ENCODE data around the gene TM4SF18.
A peak's percentile ranks its signal among the peaks of the same experiment; 100 is the strongest.

Gene TM4SF18

DNA sequence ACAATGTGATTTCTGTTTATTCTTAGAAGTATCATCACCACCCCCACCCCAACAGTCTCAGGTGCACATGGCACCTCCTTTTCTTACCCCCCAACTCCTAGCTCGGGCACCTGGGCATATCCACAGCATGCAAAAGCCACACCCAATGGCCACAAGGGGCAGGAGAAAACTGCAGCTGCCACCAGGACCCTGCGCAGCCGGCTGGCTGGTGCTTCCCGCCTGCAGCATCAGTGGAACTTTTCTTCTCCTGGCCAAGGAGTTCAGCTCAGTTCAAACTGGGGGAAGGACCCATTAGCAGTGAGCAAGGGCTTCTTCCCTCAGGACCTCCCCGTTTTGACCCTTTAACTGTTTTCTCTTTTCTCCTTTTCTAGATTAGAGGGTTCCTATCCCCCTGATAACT is 44.8 kb downstream of the TM4SF18 start:
- no peak for DNase-seq

DNA sequence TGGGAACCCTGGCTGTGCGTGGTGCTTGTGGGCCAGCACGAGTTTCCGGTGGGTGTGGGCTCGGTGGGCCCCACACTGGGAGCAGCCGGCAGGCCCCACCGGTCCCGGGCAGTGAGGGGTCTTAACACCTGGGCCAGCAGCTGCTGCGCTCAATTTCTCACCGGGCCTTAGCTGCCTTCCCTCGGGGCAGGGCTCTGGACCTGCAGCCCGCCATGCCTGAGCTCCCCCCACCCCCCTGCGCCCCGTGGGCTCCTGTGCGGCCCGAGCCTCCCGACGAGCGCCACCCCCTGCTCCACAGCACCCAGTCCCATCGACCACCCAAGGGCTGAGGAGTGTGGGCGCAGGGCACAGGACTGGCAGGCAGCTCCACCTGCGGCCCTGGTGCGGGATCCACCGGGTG is 49.4 kb downstream of the TM4SF18 start:
- no peak for DNase-seq

DNA sequence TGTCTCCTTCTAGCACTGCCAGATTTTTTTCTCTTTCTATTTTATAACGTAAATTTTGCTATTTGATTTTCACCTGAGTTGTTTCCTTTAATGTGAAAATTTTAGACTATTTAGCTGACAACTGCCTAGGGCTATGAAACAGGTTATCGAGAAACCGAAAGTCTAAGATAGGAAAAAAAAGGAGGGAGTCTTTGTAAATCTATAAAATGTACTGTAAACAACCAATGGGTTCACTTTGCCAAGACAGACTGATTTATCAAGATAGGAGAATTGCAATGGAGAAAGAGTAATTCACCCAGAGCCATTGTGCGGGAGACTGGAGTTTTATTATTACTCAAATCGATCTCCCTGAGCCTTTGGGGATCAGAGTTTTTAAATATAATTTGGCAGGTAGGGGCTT is 50.0 kb downstream of the TM4SF18 start:
- DNase-seq: no peak

DNA sequence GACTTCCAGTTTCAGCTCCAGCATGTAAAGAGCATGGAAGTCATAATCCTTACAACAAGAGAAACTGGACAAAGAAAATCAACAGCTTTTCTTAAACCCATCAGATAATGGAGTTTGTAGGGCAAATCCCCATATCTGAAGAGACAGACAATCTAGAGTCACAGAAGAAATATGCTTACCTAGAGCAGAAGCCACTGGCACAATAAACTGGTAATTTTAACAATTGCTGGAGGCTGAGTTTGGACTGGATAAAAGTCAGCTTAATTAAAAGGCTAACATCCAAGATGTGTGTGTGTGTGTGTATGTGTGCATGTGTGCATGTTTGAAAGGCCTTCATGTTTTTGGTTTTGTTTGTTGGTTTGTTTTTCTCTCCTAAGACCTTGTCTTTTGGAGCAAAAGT is 50.6 kb downstream of the TM4SF18 start:
- no peak for DNase-seq

DNA sequence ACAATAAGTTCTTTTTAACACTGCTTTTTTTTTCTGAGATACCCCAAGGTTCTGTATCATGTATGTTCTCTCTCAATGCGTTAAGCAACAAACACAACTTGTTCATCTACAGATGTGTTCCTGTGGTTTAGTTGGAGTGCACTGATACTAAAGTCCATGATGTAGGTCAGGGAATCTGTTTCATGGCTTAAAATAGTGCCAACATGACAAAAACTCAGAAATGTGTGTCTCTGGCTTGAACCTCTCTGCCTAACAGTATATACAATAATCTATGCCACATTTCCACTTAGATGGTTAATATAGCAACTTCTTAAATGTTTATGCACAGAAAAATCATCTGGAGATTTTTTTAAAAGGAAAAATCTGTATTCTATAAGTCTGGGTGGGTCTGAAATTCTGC is 51.1 kb downstream of the TM4SF18 start:
- no peak for DNase-seq

DNA sequence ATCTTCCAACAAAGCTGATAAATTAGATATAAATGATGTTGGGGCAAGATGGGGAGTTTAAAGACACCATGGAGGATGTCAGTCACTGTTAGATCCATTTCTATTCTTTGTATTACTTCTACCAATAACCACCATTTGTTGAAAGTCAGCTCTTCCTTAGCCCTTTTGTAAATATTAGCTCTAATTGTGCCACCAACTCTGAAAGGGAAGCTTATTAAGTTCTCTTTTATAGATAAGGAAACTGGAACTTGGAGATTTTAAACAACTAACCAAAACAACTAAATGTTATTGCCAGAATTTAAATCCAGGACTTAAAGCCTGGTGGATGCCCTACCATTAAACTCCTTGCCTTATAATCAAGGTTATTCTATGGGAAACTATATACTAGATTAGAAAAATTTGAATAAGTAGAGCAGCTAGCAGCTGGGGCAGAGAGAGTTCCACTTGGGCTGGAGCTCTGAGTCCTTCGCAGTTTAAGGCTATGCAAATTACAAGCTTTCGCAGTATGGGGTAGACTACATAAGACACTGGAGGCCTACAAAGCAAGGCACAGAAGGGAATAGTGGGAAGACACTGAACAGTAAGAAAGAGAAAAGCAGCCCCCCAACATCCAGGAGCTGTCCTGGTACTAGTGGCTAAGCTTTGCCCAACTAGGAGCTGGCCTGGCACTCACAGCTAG is 52.6 kb downstream of the TM4SF18 start:
- no peak for DNase-seq

DNA sequence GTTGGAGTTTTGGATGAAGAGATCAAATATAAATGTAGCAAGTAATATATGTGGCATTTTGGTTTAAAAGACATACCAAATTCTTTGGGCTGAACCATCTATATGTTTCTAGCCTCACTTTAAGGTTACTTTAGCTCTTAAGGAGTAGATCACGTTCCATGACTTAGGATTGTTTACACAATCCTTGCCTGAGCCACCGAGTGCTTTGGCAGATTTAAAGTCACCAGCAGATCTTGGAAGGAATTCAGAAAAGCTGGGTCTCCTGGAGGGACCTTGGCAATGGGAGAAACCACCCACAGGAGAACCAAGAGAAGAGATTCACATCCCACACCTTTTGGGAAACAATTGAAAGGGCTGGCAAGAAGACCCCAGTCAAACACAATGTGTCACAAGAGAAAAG is 54.5 kb downstream of the TM4SF18 start:
- DNase-seq: no peak

DNA sequence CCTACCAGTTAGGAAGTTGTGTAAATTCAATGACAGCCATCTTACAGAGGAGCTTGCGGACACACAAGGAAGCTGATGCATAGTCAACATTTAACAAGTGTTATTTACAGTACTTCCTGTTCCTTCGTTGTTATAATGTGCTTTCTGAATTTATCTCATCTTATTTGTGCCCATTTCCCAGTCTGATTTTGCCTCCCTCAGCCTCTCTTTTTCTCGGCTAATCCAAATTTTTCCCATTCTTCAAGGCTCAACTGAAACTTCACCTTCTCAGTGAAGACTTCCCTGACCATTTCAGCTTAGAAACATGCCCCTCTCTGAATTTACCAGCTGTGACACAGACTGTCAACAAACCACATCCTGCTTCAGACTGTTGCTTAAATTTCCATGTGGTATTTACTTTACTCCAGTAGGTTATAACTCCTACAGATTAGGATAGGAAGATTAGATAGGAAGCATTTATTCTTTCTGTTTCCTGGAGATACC is 56.1 kb downstream of the TM4SF18 start:
- no peak for DNase-seq

DNA sequence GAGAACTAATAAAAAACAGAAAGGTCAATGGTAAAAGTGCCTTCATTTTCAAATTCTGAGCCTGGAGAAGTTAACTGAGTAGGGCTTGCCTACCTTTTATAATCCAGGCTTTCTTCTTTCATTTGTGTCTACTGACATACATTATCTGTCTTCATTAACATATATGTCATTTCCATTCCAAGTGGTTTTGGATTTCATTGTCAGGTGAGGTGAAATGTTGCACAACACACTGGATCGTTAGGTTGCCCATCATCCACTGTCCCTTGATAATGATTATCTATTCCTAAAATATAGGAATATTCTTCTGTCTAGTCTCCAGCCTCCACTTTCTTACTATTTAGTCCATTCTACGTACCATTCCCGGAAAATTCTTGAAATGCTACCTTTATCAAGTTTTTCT is 56.8 kb downstream of the TM4SF18 start:
- no peak for DNase-seq

DNA sequence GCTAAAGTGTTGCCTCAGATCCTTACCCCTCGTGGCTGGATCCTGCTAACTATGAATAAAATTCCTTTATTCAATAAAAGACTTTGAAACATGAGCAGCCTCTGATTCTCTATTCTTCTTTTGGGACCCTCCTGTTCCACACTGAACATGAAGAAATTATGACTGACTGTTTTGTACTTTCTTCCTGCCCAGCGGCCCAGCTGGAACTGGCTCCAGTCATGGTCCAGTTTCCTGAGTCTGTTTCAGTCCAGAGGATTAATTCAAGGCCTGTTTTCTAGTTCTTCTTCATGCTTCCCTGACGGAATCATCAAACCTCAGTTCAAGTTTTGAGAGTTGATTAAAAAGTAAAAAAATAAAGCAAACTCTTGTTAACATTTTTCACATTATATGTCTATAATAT is 59.2 kb downstream of the TM4SF18 start:
- DNase-seq: no peak

DNA sequence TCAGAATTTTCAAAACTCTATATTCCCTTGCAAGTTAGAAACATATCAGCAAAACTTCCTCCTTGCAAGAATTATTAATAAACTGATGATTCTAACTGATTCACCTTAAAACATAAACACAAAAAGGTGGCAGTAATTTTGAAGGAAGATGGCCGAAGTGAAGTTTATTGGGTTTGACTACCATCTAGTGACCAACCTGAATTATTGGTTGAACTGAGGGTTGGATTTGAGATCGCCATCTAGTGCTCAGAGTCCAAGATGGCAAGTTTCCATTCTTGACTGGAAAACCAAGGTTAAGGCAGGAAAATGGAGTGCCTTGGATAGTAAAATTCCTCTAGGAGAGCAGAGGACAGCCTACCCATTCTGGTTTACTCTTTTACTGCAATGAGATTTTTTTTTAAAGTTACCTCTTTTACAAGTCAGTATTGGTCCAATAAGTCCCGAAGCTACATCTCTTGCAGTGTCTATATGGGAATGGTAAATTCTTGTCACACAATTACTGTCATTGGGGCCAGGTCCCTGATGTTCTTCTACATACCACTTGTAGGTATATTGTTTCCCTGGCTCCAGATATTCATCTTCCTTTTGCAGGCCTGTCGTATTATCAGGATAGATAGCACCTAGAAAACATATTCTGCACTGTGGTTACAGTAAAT is 60.2 kb downstream of the TM4SF18 start:
- DNase-seq: peak in 21 of 58 donors; percentile 2 to 75 (median 14)

DNA sequence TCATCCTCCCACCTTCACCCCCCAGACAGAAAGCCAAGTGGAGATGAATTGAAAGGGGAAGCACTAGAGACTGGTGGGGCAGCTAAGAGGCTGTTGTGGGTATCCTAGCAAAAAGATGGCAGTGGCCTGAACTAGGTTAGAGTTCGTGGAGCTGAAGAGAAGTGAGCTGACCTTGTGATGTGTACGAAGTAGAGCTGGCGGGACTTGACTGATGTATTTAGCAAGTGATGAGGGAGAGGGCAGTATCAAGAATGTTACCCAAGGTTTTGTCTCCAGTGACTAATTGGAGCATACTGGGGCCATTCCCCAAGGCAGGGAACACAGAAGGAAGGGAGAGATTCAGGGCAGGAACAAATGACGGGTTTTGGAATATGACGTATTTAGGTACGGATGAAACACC is 61.8 kb downstream of the TM4SF18 start:
- no peak for DNase-seq

DNA sequence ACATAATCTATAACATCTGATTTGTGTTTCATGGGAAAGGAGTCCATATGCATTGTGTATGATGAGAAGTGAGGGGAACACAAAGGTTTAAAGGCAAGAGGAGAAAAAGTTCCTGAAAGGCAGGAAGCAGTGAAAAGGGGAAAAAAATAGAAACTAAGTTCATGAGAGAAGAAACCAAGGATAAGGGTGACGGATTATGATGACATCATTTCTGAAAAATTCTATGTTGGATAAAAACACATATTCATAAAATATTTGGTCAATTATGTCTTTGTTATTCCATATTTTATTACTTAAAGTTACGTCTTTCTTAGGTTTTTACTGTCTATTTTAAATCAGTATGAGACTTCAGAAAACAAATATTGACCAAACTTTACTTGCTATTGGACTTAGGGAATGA is 63.3 kb downstream of the TM4SF18 start:
- no peak for DNase-seq

DNA sequence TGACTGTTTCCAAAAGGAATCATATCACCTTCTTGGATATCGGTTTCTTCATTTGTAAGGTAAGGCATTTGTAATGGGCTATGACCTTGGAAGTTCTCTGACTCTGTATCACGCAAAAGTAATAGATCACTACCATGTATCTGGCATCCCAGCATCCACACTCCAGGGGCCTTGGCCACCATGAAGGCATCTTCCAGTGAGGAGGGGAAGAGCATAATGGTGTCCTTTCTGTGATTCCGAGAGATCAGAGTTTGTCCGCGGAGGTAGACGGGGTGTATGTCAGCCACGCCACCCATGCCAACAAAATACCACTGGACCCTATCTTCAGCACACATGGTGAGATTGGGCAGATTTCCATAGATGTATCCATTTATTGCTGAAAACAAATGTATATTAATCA is 63.7 kb downstream of the TM4SF18 start:
- no peak for DNase-seq
